IPS DF 19.7 (cell line): Measurements from ENCODE around the gene TBRG1.

ENCODE experiments used
- DNase-seq: peaks from one replicate; pipeline ENCODE4 v3.0.0-alpha.2; 2013; ENCODE audit warnings: low read depth, low spot score

Gene TBRG1

GRCh38 chr11:124658986-124659385 is 36.3 kb downstream of the TBRG1 start:
- no peak for DNase-seq

- DNase-seq = no peak
These were observed 38.9 kb downstream of the TBRG1 start for GRCh38 chr11:124661553-124661952.

- no peak for DNase-seq
These were observed 39.4 kb downstream of the TBRG1 start for GRCh38 chr11:124662106-124662505.

- DNase-seq = no peak
These were observed 41.2 kb downstream of the TBRG1 start for GRCh38 chr11:124663861-124664260.

- DNase-seq = no peak
These were observed 44.9 kb downstream of the TBRG1 start for GRCh38 chr11:124667601-124668000.

- no peak for DNase-seq
These were observed 46.5 kb downstream of the TBRG1 start for GRCh38 chr11:124669193-124669592.

GRCh38 chr11:124670732-124671131 is 48.1 kb downstream of the TBRG1 start:
- DNase-seq = no peak

GRCh38 chr11:124672536-124673215 is 50.0 kb downstream of the TBRG1 start:
- DNase-seq = no peak

GRCh38 chr11:124673333-124674167 is 50.9 kb downstream of the TBRG1 start, which contains the start of the genes SIAE and SPA17:
Gene SIAE (minus strand): TSS chr11:124673739. CDS start chr11:124673708, 31 bp downstream.
Gene SPA17 (plus strand): TSS chr11:124673904. CDS start chr11:124675265, 1,361 bp downstream.
- peak; percentile 72 for DNase-seq

GRCh38 chr11:124674168-124674517 is 51.5 kb downstream of the TBRG1 start:
- no peak for DNase-seq

- no peak for DNase-seq
These were observed 51.9 kb downstream of the TBRG1 start for GRCh38 chr11:124674571-124674970.

GRCh38 chr11:124676386-124676785 is 53.7 kb downstream of the TBRG1 start:
- DNase-seq = no peak

GRCh38 chr11:124678416-124678815 is 55.8 kb downstream of the TBRG1 start:
- DNase-seq = no peak

GRCh38 chr11:124681421-124681820 is 58.8 kb downstream of the TBRG1 start:
- DNase-seq = no peak

- DNase-seq = no peak
These were observed 59.8 kb downstream of the TBRG1 start for GRCh38 chr11:124682443-124682842.
